Chondrocyte (in vitro differentiated cells): Measurements from ENCODE around the gene FAM163B. TPM values are rescaled to one million over a fixed set of nuclear protein-coding genes. Genes with fewer than 3 reads are reported as not detected.

Experiments
- DNase-seq: peaks from one replicate; pipeline ENCODE4 v3.0.0; 2021; ENCODE audit warnings: mixed read lengths, low spot score
- H3K27ac Mint-ChIP-seq: one replicate; pipeline ENCODE4 v1.8.0; 2021; ENCODE audit warnings: mild to moderate bottlenecking, moderate library complexity, mixed read lengths; ENCODE audit not compliant: unreplicated experiment
- H3K27me3 Mint-ChIP-seq: 2 replicates; pipeline ENCODE4 v1.8.0; 2021; ENCODE audit warnings: low read depth, mixed read lengths
- H3K36me3 Mint-ChIP-seq: 2 replicates; pipeline ENCODE4 v1.8.0; 2021; ENCODE audit warnings: low read depth, mixed read lengths
- H3K4me1 Mint-ChIP-seq: 2 replicates; pipeline ENCODE4 v1.8.0; 2021; ENCODE audit warnings: low read depth, mild to moderate bottlenecking, mixed read lengths
- H3K4me3 Mint-ChIP-seq: one replicate; pipeline ENCODE4 v1.8.0; 2021; ENCODE audit warnings: mild to moderate bottlenecking, moderate library complexity, mixed read lengths; ENCODE audit not compliant: unreplicated experiment
- H3K9me3 Mint-ChIP-seq: 2 replicates; pipeline ENCODE4 v1.8.0; 2021; ENCODE audit warnings: low read depth, mixed read lengths
- CTCF ChIP-seq: fragments of 200-600 bp; sonication (generic); IDR thresholded peaks from 2 replicates; pipeline ENCODE4 v1.5.0; 2021; ENCODE audit warnings: antibody characterized with exemption, mild to moderate bottlenecking, moderate library complexity
- total RNA-seq: library from RNA; stranded (reverse); gene quantifications from 3 replicates; pipeline ENCODE4 v1.2.1, GENCODE V29; 2021

The FAM163B gene
- total RNA-seq, 1 donor from 2014 or later: not detected

DNA sequence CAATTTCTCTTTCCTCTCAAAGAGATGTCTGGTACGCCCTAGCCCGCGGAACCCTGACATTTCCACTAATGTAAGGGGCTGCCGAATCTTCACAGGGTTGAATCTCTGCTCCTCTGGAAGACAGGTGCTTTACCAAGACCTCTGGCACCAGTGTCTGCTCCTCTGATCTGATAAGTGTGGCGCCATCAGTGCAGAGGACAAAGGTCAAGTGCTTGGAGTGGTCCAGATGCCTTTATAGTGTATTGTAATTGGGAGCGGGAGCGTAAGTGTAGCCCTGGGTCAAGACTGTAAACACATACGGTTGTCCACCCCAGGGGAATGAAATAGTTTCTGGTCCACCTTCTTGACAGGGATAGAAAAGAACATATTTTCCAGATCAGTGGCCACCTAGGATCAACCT lies 57.0 kb downstream of the FAM163B start:
- H3K36me3 Mint-ChIP-seq: no peaks in the 10 kb centered on the region
- no peak overlapping the region for H3K4me3 Mint-ChIP-seq
- no peak for TF ChIP-seq CTCF
- H3K27ac Mint-ChIP-seq: no peak overlapping the region
- DNase-seq: no peak
- peaks cover 14% of the 10 kb centered on the region for H3K27me3 Mint-ChIP-seq
- no peaks in the 10 kb centered on the region for H3K4me1 Mint-ChIP-seq
- no peaks in the 10 kb centered on the region for H3K9me3 Mint-ChIP-seq

- no peaks in the 10 kb centered on the region for H3K36me3 Mint-ChIP-seq
- no peak overlapping the region for H3K27ac Mint-ChIP-seq
- no peak for TF ChIP-seq CTCF
- H3K27me3 Mint-ChIP-seq: peaks cover 14% of the 10 kb centered on the region
- no peaks in the 10 kb centered on the region for H3K9me3 Mint-ChIP-seq
- no peaks in the 10 kb centered on the region for H3K4me1 Mint-ChIP-seq
- DNase-seq: no peak
- H3K4me3 Mint-ChIP-seq: no peak overlapping the region
These were observed 57.7 kb downstream of the FAM163B start for GRCh38 chr9:133551446-133551845.

DNA sequence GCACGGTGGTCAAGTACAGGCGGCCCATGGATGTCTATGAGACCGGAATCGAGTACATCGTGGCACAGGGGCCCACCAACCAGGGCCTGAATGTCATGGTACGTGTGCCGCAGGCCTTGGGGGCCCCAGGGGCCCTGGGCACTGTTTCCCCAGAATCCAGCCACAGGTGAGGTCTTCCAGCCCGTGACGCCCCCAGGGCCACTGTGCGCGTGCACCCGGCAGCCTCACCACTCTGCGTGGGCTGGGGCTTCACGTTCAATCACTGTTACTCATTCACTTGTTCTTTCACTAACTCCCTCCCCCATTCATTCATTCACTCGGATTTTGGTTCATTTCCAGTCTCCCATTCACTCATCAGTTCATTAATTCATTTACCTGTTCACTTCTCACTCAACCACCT lies 62.1 kb downstream of the FAM163B start:
- Mint-ChIP-seq H3K27ac (no peak overlapping the region), H3K36me3 (no peaks in the 10 kb centered on the region), H3K27me3 (peaks cover 18% of the 10 kb centered on the region), H3K4me1 (no peaks in the 10 kb centered on the region), H3K4me3 (no peak overlapping the region), H3K9me3 (no peaks in the 10 kb centered on the region)
- TF ChIP-seq CTCF: no peak
- no peak for DNase-seq

DNA sequence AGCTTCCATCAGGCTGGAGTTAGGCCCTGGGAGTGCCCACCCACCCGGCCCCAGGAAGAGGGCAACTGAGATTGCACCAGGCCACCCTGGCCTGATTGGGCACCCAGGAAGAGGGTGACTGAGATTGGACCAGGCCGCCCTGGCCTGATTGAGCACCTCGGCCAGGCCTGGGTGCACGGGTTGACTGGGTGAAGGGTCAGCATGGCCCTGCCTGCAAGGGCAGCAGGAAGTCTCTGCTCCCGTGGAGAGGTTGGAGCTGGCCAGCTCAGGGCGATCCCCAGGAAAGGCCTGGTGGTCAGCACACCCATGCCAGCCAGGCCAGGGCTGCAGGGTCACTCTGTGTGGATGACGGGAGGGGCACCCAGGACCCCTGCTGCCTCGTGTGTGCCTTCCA lies 62.9 kb downstream of the FAM163B start:
- H3K27ac Mint-ChIP-seq: no peak overlapping the region
- no peaks in the 10 kb centered on the region for H3K4me1 Mint-ChIP-seq
- peaks cover 18% of the 10 kb centered on the region for H3K27me3 Mint-ChIP-seq
- no peaks in the 10 kb centered on the region for H3K9me3 Mint-ChIP-seq
- no peak overlapping the region for H3K4me3 Mint-ChIP-seq
- TF ChIP-seq CTCF: no peak
- no peak for DNase-seq
- no peaks in the 10 kb centered on the region for H3K36me3 Mint-ChIP-seq

DNA sequence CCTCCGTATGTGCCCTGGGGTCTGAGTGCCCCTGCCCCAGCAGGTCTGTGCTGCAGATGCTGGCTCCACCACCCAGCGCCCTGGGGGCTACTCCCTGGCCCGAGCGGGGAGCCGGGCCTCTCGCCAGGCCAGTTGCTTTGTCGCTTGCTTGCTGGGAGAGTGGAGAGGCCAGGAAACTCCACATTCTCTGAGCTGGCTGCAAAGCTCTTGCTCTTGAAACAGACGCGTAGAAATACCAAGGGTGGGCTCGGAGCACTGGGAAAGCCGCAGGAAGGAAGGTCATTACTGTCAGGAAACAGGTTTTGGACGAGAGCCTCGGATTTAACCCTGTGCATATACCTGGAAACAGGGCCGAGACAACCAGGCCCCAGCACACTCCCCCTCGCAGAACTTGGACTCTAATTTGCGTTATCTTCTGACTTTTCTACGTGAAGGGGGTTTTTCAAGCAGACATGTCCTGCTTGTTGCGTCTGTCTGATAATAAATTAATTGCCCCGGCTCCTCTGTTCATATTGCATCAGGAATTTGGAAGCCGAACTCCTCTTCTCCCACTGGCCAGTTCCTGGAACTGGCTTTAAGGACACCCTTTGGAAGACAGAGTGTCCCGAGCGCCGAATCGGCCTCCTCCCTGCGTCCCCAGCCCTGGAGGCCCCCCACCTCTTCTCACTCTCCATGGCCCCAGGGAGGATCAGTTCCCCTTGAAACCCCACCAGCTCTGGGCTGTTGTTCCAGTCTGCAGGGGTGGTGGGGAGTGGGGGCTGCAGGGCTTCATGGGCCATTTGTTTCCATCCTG lies 63.5 kb downstream of the FAM163B start:
- Mint-ChIP-seq H3K36me3 (no peaks in the 10 kb centered on the region), H3K4me3 (no peak overlapping the region), H3K27ac (no peak overlapping the region), H3K27me3 (peaks cover 15% of the 10 kb centered on the region), H3K4me1 (no peaks in the 10 kb centered on the region), H3K9me3 (no peaks in the 10 kb centered on the region)
- no peak for TF ChIP-seq CTCF
- DNase-seq: no peak
